ENCODE results near the gene ATP2B1. TPM values are rescaled to one million over a fixed set of nuclear protein-coding genes. Genes with fewer than 3 reads are reported as not detected.

ATP2B1 gene
- total RNA-seq, 2 donors from 2014 or later = 46.9 to 59.8 TPM

DNA sequence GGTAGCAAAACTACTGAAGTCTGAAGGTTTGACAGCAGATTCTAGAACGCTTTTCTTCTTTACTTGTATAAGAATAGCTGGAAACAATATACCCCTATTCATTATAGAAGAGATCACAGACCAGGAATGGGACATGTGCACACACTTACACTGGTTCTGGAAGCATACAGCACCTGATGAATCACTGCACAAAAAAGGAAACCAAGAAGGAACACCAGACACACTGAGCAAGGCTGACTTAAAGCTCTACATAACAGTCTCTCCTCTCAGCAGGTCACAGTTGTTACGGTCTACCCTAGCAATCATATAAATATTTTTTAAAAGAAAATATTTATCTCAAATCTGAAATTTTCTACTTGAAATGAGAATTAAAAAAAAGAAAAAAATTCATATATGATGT lies 13.5 kb downstream of the ATP2B1 start:
- Histone ChIP-seq H3K36me3 (no peaks in the 10 kb centered on the region), H3K4me3 (no peak overlapping the region), H3K27ac (no peak overlapping the region), H3K4me1 (no peaks in the 10 kb centered on the region), H3K9me3 (no peaks in the 10 kb centered on the region), H3K9ac (ENCODE audit: low read depth in 2 of 2, low read length in 2 of 2) (no peak overlapping the region), H3K27me3 (no peaks in the 10 kb centered on the region)
- no peak for DNase-seq
- intact Hi-C loops (cut with DNase I) = no loop called here
- TF ChIP-seq, protein P1, sequence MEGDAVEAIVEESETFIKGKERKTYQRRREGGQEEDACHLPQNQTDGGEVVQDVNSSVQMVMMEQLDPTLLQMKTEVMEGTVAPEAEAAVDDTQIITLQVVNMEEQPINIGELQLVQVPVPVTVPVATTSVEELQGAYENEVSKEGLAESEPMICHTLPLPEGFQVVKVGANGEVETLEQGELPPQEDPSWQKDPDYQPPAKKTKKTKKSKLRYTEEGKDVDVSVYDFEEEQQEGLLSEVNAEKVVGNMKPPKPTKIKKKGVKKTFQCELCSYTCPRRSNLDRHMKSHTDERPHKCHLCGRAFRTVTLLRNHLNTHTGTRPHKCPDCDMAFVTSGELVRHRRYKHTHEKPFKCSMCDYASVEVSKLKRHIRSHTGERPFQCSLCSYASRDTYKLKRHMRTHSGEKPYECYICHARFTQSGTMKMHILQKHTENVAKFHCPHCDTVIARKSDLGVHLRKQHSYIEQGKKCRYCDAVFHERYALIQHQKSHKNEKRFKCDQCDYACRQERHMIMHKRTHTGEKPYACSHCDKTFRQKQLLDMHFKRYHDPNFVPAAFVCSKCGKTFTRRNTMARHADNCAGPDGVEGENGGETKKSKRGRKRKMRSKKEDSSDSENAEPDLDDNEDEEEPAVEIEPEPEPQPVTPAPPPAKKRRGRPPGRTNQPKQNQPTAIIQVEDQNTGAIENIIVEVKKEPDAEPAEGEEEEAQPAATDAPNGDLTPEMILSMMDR (IDR thresholded peaks at IDR 0.05) = no peak

DNA sequence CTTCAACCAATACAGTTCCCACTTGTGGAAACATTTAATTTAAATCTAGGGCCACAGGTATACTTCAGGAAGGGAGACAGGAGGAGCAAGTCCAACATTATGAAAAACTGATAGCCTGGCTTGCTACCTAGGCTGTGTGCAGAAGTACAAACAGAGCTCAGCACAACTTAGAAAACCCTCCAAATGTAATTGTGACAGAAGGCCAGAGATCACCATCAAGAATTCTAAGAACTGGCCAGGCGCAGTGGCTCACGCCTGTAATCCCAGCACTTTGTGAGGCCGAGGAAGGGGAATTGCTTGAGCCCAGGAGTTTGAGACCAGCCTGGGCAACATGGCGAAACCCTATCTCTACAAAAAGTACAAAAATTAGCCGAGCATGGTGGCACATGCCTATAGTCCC lies 14.1 kb downstream of the ATP2B1 start:
- no peak overlapping the region for H3K27ac ChIP-seq
- intact Hi-C loops (cut with DNase I) = no loop called here
- DNase-seq = no peak
- no peaks in the 10 kb centered on the region for H3K27me3 ChIP-seq
- no peaks in the 10 kb centered on the region for H3K36me3 ChIP-seq
- TF ChIP-seq, protein P1 (IDR thresholded peaks at IDR 0.05) = no peak
- H3K9ac ChIP-seq (ENCODE audit: low read depth in 2 of 2, low read length in 2 of 2) = no peak overlapping the region
- H3K4me1 ChIP-seq = no peaks in the 10 kb centered on the region
- no peaks in the 10 kb centered on the region for H3K9me3 ChIP-seq
- no peak overlapping the region for H3K4me3 ChIP-seq

GRCh38 chr12:89693639-89694202 lies 14.9 kb downstream of the ATP2B1 start:
- no peaks in the 10 kb centered on the region for H3K9me3 ChIP-seq
- no peak for DNase-seq
- no peaks in the 10 kb centered on the region for H3K4me1 ChIP-seq
- intact Hi-C loops (cut with DNase I) = no loop called here
- H3K4me3 ChIP-seq = no peak overlapping the region
- no peak overlapping the region for H3K9ac ChIP-seq (ENCODE audit: low read depth in 2 of 2, low read length in 2 of 2)
- TF ChIP-seq, protein P1 (IDR thresholded peaks at IDR 0.05) = no peak
- no peaks in the 10 kb centered on the region for H3K27me3 ChIP-seq
- no peak overlapping the region for H3K27ac ChIP-seq
- no peaks in the 10 kb centered on the region for H3K36me3 ChIP-seq

GRCh38 chr12:89692439-89692838 lies 16.2 kb downstream of the ATP2B1 start:
- H3K27me3 ChIP-seq = no peaks in the 10 kb centered on the region
- no peaks in the 10 kb centered on the region for H3K9me3 ChIP-seq
- H3K36me3 ChIP-seq = no peaks in the 10 kb centered on the region
- no peaks in the 10 kb centered on the region for H3K4me1 ChIP-seq
- no peak overlapping the region for H3K27ac ChIP-seq
- DNase-seq = no peak
- no peak overlapping the region for H3K9ac ChIP-seq (ENCODE audit: low read depth in 2 of 2, low read length in 2 of 2)
- intact Hi-C loops (cut with DNase I) = no loop called here
- TF ChIP-seq, protein P1 (IDR thresholded peaks at IDR 0.05) = no peak
- no peak overlapping the region for H3K4me3 ChIP-seq

DNA sequence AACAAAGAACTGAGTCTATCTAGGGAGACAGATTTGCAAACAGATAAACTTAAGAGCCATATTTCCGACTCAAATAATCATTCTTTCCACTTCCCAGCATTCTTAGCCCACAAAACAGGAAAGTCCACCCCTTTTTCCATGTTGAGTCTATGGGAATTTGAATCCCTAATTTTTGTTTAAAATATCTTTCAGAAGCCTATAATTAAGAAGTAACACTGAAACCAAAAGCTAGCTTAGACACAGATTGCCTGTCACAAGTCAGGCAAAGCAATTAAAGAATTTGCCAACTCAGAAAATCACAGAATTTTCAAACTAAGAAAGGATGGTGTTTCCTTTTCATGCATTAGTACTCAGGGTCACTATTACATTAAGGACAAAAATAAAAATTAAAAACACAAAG lies 17.0 kb downstream of the ATP2B1 start:
- no peak for DNase-seq
- intact Hi-C loops (cut with DNase I) = no loop called here
- Histone ChIP-seq H3K9ac (ENCODE audit: low read depth in 2 of 2, low read length in 2 of 2) (no peak overlapping the region), H3K4me3 (no peak overlapping the region), H3K27me3 (no peaks in the 10 kb centered on the region), H3K4me1 (no peaks in the 10 kb centered on the region), H3K27ac (no peak overlapping the region), H3K36me3 (no peaks in the 10 kb centered on the region), H3K9me3 (no peaks in the 10 kb centered on the region)
- TF ChIP-seq, protein P1 (IDR thresholded peaks at IDR 0.05) = no peak

Data from colonic mucosa (tissue), 4 donors.